Activated T-helper 1 cell treated with anti-CD3 and anti-CD28 coated beads, Interleukin-12 subunit alpha, Interleukin-12 subunit beta, Interleukin-2, Interleukin-4 antibody, amounts not matched to agents 30 ng/mL and 10 ng/mL and 1 ng/mL, durations not matched to agents 14 hours and 24 hours and 36 hours (primary cell): ENCODE results near the gene SSX1. TPM values are rescaled to one million over a fixed set of nuclear protein-coding genes. Genes with fewer than 3 reads are reported as not detected.
"Not testable (repeated sequence)": the region's sequence is repeated elsewhere in the genome, so short reads cannot be mapped to it uniquely, and the experiment has no call there.

Experiments
- DNase-seq: peaks from one replicate; pipeline ENCODE4 v3.0.0; 2021; ENCODE audit warnings: low spot score
- H3K27ac Mint-ChIP-seq: one replicate; pipeline ENCODE4 v1.8.0; 2021; ENCODE audit warnings: mild to moderate bottlenecking, mixed read lengths
- H3K27me3 Mint-ChIP-seq: one replicate; pipeline ENCODE4 v1.8.0; 2022; ENCODE audit warnings: mild to moderate bottlenecking, moderate library complexity, mixed read lengths; ENCODE audit not compliant: insufficient read depth
- H3K36me3 Mint-ChIP-seq: one replicate; pipeline ENCODE4 v1.8.0; 2021; ENCODE audit warnings: low read depth, mixed read lengths
- H3K4me1 Mint-ChIP-seq: one replicate; pipeline ENCODE4 v1.8.0; 2021; ENCODE audit warnings: low read depth, mixed read lengths
- H3K4me3 Mint-ChIP-seq: one replicate; pipeline ENCODE4 v1.8.0; 2021; ENCODE audit warnings: mild to moderate bottlenecking, moderate library complexity, mixed read lengths
- H3K9me3 Mint-ChIP-seq: one replicate; pipeline ENCODE4 v1.8.0; 2021; ENCODE audit warnings: mixed read lengths
- intact Hi-C: fragments of 100-400 bp; cut with micrococcal nuclease; formaldehyde crosslinking; loops from one replicate; pipeline ENCODE4 v1.15.1; 2024
- total RNA-seq: library from RNA; stranded (reverse); gene quantifications from 2 replicates; pipeline ENCODE4 v1.2.3, GENCODE V29; 2022

Gene SSX1
- not detected in 2 replicates for total RNA-seq

GRCh38 chrX:48255062-48255796 lies at the start of gene SSX1:
TSS of gene SSX1 (plus strand) at chrX:48255392. CDS start at chrX:48257242, 1,850 bp downstream.
- H3K36me3 Mint-ChIP-seq, H3K27ac Mint-ChIP-seq, H3K4me1 Mint-ChIP-seq, intact Hi-C loops, H3K4me3 Mint-ChIP-seq, DNase-seq, H3K9me3 Mint-ChIP-seq, H3K27me3 Mint-ChIP-seq: not testable (repeated sequence)

GRCh38 chrX:48214341-48214740 lies 40.9 kb upstream of the SSX1 start:
- DNase-seq, H3K27ac Mint-ChIP-seq, H3K4me1 Mint-ChIP-seq, H3K36me3 Mint-ChIP-seq, H3K27me3 Mint-ChIP-seq, H3K9me3 Mint-ChIP-seq, H3K4me3 Mint-ChIP-seq, intact Hi-C loops: not testable (repeated sequence)

GRCh38 chrX:48224196-48224595 lies 31.0 kb upstream of the SSX1 start:
- H3K36me3 Mint-ChIP-seq, H3K4me1 Mint-ChIP-seq, intact Hi-C loops, H3K27ac Mint-ChIP-seq, H3K27me3 Mint-ChIP-seq, H3K4me3 Mint-ChIP-seq, H3K9me3 Mint-ChIP-seq, DNase-seq: not testable (repeated sequence)

- H3K4me3 Mint-ChIP-seq, H3K9me3 Mint-ChIP-seq, H3K36me3 Mint-ChIP-seq, intact Hi-C loops, DNase-seq, H3K27ac Mint-ChIP-seq, H3K27me3 Mint-ChIP-seq, H3K4me1 Mint-ChIP-seq: not testable (repeated sequence)
These were observed 2.2 kb upstream of the SSX1 start for GRCh38 chrX:48252945-48253344.

GRCh38 chrX:48274365-48274764 lies 19.2 kb downstream of the SSX1 start:
- H3K4me3 Mint-ChIP-seq, H3K4me1 Mint-ChIP-seq, H3K27ac Mint-ChIP-seq, H3K36me3 Mint-ChIP-seq, H3K27me3 Mint-ChIP-seq, intact Hi-C loops, H3K9me3 Mint-ChIP-seq, DNase-seq: not testable (repeated sequence)

- Mint-ChIP-seq H3K9me3 (no peaks in the 10 kb centered on the region), H3K4me3 (no peak overlapping the region), H3K4me1 (no peaks in the 10 kb centered on the region), H3K36me3 (no peaks in the 10 kb centered on the region), H3K27me3 (no peaks in the 10 kb centered on the region), H3K27ac (no peak overlapping the region)
- DNase-seq: no peak
- intact Hi-C loops: no loop called here
These were observed 23.8 kb downstream of the SSX1 start for GRCh38 chrX:48278958-48279357.

- H3K4me1 Mint-ChIP-seq, H3K4me3 Mint-ChIP-seq, H3K9me3 Mint-ChIP-seq, H3K36me3 Mint-ChIP-seq, intact Hi-C loops, DNase-seq, H3K27ac Mint-ChIP-seq, H3K27me3 Mint-ChIP-seq: not testable (repeated sequence)
These were observed 25.5 kb downstream of the SSX1 start for GRCh38 chrX:48280729-48281128.

- no peak overlapping the region for H3K27ac Mint-ChIP-seq
- intact Hi-C loops: no loop called here
- no peak for DNase-seq
- no peaks in the 10 kb centered on the region for H3K36me3 Mint-ChIP-seq
- no peaks in the 10 kb centered on the region for H3K4me1 Mint-ChIP-seq
- no peaks in the 10 kb centered on the region for H3K27me3 Mint-ChIP-seq
- H3K4me3 Mint-ChIP-seq: no peak overlapping the region
- no peaks in the 10 kb centered on the region for H3K9me3 Mint-ChIP-seq
These were observed 51.0 kb downstream of the SSX1 start for GRCh38 chrX:48306175-48306574.

- not testable (repeated sequence) for H3K36me3 Mint-ChIP-seq
These were observed 58.8 kb downstream of the SSX1 start for GRCh38 chrX:48313996-48314395.

More at GRCh38 chrX:48313996-48314395, 58.8 kb downstream of the SSX1 start:
- DNase-seq, H3K4me3 Mint-ChIP-seq, intact Hi-C loops, H3K4me1 Mint-ChIP-seq, H3K9me3 Mint-ChIP-seq, H3K27ac Mint-ChIP-seq, H3K27me3 Mint-ChIP-seq: not testable (repeated sequence)

Other genes with a start within 250 kb of the SSX1 start
- gene SPACA5, start 248.4 kb upstream of the SSX1 start, total RNA-seq: not detected in 2 replicates
- gene ZNF630, start 183.8 kb upstream of the SSX1 start, total RNA-seq: 0.24 and 0.29 TPM in 2 replicates
- not detected in 2 replicates for gene SPACA5B, start 124.8 kb upstream of the SSX1 start, total RNA-seq
- not detected in 2 replicates for gene SSX5, start 58.6 kb upstream of the SSX1 start, total RNA-seq
- gene SSX3, start 101.3 kb downstream of the SSX1 start, total RNA-seq: not detected in 2 replicates
- not detected in 2 replicates for gene SSX4, start 128.1 kb downstream of the SSX1 start, total RNA-seq
- gene SSX4B, start 156.6 kb downstream of the SSX1 start, total RNA-seq: not detected in 2 replicates
- 205 and 206 TPM in 2 replicates for gene SLC38A5, start 214.9 kb downstream of the SSX1 start, total RNA-seq
- gene FTSJ1, start 220.8 kb downstream of the SSX1 start, total RNA-seq: 96.2 and 103 TPM in 2 replicates